SJSA1 (cell line): Measurements from ENCODE around the gene C2orf76. TPM values are rescaled to one million over a fixed set of nuclear protein-coding genes. Genes with fewer than 3 reads are reported as not detected.
A peak's percentile ranks its signal among the peaks of the same experiment; 100 is the strongest.

Source experiments
- DNase-seq, 2 experiments: peaks; one replicate each; pipeline ENCODE4 v3.0.0-alpha.2; 2015 to 2020; ENCODE audit warnings: low spot score in 2 of 2, low read depth in 1 of 2
- H3K27ac ChIP-seq: fragments of 250-450 bp; sonication (Bioruptor Pico); 2 replicates; pipeline ENCODE4 v1.5.1; 2020; ENCODE audit warnings: mild to moderate bottlenecking, moderate library complexity
- H3K27me3 ChIP-seq: fragments of 250-450 bp; sonication (Bioruptor Pico); replicated peaks from 2 replicates; pipeline ENCODE4 v1.5.1; 2020; ENCODE audit warnings: mild to moderate bottlenecking, moderate library complexity
- H3K36me3 ChIP-seq: fragments of 250-450 bp; sonication (Bioruptor Pico); 2 replicates; pipeline ENCODE4 v1.5.1; 2020; ENCODE audit warnings: mild to moderate bottlenecking
- H3K4me1 ChIP-seq: fragments of 250-450 bp; sonication (Bioruptor Pico); replicated peaks from 2 replicates; pipeline ENCODE4 v1.6.1; 2021; ENCODE audit warnings: mild to moderate bottlenecking
- H3K4me3 ChIP-seq: fragments of 250-450 bp; sonication (Bioruptor Pico); 2 replicates; pipeline ENCODE4 v1.5.1; 2020; ENCODE audit warnings: mild to moderate bottlenecking
- H3K9me3 ChIP-seq: fragments of 250-450 bp; sonication (Bioruptor Pico); replicated peaks from 2 replicates; pipeline ENCODE4 v1.5.1; 2020; ENCODE audit warnings: mild to moderate bottlenecking
- total RNA-seq: library from RNA; depleted of rRNA; stranded (reverse); fragments of >200 nt; shearing (Covaris generic); gene quantifications from 2 replicates; pipeline ENCODE4 v1.2.3, GENCODE V29; 2014

C2orf76 gene
- total RNA-seq, 1 experiment from 2014 or later, result 18.3 TPM

DNA sequence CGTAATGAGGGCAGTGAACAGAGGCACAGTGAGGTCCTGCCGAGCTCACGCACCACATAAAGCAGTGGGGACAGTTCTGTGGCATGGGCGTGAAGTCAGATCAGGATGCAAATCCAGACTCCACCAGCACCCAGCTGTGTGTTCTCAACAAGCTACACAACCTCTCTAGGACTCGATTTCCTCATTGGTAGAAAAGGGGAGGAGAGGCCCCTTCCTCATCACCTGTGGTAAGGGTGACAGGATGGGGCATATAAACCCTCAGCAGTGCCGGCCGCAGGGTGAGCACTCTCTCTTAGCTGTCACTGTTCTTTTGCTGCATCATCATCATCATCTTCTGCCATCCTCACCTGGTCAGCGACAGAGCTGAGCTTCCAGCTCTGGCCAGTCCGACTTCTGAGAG is 54.8 kb downstream of the C2orf76 start:
- Histone ChIP-seq H3K4me1 (no peaks in the 10 kb centered on the region), H3K4me3 (no peak overlapping the region), H3K27ac (no peak overlapping the region), H3K36me3 (no peaks in the 10 kb centered on the region), H3K9me3 (no peaks in the 10 kb centered on the region), H3K27me3 (no peaks in the 10 kb centered on the region)
- DNase-seq, result no peak

DNA sequence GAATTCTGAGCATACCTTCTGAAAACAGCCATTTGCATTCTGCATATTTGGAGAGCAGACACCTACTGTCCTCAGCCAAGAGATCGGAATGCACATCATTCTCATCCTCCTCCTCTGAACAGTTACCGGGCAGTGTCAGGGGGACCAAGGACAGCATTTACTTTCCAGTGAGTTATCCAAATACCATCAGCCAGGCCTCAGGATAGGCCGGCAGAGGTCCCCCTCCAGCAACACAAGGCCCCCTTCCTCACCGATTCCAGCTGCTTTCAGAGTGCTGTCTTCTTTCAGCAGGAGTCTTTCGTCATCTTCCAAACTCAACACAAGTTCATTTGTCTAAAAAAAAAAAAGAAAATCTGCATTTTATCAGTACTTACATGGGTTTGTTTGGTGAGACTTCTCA is 55.3 kb downstream of the C2orf76 start:
- Histone ChIP-seq H3K36me3 (no peaks in the 10 kb centered on the region), H3K4me3 (no peak overlapping the region), H3K9me3 (no peaks in the 10 kb centered on the region), H3K4me1 (no peaks in the 10 kb centered on the region), H3K27ac (no peak overlapping the region), H3K27me3 (no peaks in the 10 kb centered on the region)
- no peak for DNase-seq

DNA sequence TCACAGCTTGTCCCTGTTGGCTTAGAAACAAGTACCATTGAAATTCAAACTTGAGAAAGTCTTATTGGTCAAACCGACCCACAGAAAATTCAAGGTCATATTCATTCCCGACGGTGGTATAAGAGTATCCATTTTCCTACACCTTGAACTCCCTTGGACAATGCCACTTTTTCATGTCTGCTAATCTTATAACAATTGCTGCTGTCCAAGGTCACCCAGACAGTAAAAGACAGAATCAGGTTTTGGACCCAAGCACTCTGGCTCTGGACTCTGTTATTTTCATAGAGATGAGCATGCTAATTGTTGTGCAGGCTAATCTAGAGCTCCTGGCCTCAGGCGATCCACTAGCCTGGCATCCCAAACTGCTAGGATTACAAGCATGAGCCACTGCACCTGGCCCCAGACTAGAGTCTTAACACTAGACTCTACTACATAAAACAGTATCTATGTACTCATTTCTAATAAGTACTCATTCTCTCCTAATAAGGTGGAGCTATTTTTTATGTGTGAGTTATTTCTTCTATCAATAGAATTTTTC is 57.8 kb downstream of the C2orf76 start:
- Histone ChIP-seq H3K27me3 (no peaks in the 10 kb centered on the region), H3K27ac (no peak overlapping the region), H3K36me3 (no peaks in the 10 kb centered on the region), H3K4me3 (no peak overlapping the region), H3K4me1 (no peaks in the 10 kb centered on the region), H3K9me3 (no peaks in the 10 kb centered on the region)
- no peak for DNase-seq

DNA sequence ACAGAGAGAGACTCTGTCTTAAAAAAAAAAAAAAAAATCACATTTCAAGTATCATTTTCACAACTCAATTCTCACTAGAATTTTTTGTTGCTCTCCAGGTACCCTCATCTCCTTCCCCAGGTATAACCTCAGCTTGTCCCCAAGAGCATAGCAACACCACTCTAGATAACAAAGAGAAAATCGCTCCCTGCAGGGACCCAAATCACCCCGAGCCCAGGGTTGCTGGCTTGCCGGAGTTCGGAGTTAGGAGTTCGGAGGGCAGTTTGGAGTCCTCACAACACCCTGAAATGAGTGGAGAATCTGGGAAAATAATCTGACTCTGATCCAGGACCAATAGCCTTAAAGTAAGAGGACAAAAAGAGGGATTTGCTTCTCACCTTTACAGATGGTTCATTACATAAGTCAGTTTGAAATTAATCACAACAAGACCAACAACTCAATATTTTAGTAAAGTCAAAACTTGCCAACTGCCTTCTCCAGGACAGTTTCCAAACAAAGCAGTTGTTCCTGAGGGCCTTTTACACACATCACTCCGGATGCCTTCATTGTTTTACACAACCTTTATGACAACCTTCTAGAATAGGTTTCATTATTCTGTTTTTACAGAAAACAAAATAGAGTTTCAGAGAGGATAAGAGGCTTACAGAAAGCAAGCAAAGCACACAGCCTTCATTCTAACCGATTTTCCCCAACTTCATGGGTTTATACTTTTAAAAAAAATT is 59.1 kb downstream of the C2orf76 start:
- no peaks in the 10 kb centered on the region for H3K36me3 ChIP-seq
- H3K4me3 ChIP-seq, result no peak overlapping the region
- no peak overlapping the region for H3K27ac ChIP-seq
- no peaks in the 10 kb centered on the region for H3K9me3 ChIP-seq
- no peaks in the 10 kb centered on the region for H3K27me3 ChIP-seq
- no peak for DNase-seq
- no peaks in the 10 kb centered on the region for H3K4me1 ChIP-seq

DNA sequence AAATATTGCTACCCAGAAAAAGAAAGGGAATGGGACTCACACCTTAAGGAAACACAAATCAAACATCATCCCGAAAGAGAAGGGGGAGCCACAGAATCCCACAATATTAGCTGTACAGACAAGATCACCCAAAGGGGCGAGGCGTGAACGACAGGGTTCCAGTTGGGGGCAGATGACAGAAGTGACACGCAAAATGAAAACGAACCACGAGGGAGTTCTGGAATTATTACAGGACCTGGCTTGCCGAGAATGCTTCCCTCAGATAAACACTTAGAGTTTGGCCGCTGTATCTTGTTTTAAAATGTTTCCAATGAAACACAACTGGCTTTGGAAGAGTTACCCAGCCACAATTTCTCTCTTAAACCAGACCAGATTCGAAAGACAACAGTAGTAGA is 60.4 kb downstream of the C2orf76 start:
- Histone ChIP-seq H3K27ac (no peak overlapping the region), H3K4me1 (no peaks in the 10 kb centered on the region), H3K9me3 (no peaks in the 10 kb centered on the region), H3K27me3 (no peaks in the 10 kb centered on the region), H3K4me3 (no peak overlapping the region), H3K36me3 (no peaks in the 10 kb centered on the region)
- DNase-seq, result no peak

DNA sequence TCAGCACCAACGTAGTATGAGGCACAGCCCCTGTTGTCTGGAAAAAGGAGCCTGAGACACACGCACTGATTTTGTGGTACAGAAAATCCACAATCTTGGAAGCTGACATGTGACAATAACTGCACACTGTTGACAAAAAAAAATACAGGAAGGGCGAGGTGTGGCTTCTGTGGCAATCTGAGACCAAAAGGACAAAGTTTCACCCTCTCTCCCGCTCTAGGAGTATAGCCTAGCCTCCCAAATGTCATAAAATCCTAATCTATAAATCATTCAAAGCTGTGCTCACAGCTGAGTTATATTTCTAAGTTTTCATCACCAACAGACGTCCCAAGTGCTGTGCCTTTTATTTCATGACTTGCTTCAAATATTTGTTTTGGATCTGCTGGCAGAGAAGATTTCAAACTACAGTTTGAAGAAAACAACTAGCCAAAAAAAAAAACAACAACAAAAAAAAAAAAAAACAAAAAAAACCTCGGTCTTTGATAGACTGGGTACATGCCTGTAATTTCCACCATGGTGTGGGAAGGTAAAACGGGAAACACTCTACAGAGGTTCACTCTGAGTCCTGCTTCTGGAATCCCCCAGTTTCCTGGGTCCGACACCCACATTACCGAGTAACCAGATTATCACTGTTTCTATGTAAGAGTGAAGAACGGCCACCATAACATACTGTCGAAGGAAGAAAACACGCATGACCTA is 61.0 kb downstream of the C2orf76 start:
- Histone ChIP-seq H3K4me3 (no peak overlapping the region), H3K9me3 (no peaks in the 10 kb centered on the region), H3K27ac (no peak overlapping the region), H3K4me1 (no peaks in the 10 kb centered on the region), H3K36me3 (no peaks in the 10 kb centered on the region), H3K27me3 (no peaks in the 10 kb centered on the region)
- DNase-seq, result no peak

DNA sequence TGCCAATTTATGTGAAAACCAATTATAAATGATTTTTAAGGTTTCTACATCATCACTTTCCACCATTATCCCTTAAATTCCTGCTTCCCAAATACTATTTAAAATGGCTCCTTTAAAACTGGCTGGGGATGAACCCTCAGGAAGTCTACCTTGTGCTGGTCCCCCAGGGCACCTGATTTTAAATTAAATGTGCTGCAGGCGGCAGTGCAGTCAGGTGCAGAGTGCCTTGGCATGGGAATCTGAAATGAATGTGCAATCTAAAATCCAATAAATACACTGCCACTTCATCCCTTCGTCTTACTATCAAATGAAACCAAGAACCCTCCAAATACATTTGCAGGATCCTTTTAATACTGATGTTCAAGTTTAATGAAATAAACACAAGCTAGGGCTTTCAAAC is 61.8 kb downstream of the C2orf76 start:
- no peaks in the 10 kb centered on the region for H3K36me3 ChIP-seq
- H3K4me1 ChIP-seq, result no peaks in the 10 kb centered on the region
- no peak overlapping the region for H3K27ac ChIP-seq
- no peaks in the 10 kb centered on the region for H3K9me3 ChIP-seq
- no peak for DNase-seq
- H3K4me3 ChIP-seq, result no peak overlapping the region
- no peaks in the 10 kb centered on the region for H3K27me3 ChIP-seq

DNA sequence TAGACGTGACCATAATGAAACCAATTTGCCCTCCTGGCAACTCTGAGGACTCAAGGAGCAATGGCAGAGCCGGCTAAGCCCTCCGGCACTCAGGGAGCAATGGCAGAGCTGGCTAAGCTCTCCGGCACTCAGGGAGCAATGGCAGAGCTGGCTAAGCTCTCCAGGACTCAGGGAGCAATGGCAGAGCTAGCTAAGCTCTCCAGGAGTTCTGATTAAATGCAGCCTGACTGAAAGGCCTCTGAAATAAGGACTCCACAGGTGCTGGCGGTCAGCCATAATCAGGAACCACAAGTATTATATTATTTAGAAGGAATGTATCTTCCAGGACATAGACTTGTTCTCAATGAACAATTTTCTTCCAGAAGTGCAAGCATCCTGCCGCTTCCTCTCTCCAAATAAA is 65.2 kb downstream of the C2orf76 start:
- no peaks in the 10 kb centered on the region for H3K4me1 ChIP-seq
- H3K4me3 ChIP-seq, result no peak overlapping the region
- H3K9me3 ChIP-seq, result no peaks in the 10 kb centered on the region
- H3K36me3 ChIP-seq, result no peaks in the 10 kb centered on the region
- H3K27ac ChIP-seq, result no peak overlapping the region
- no peak for DNase-seq
- H3K27me3 ChIP-seq, result no peaks in the 10 kb centered on the region

DNA sequence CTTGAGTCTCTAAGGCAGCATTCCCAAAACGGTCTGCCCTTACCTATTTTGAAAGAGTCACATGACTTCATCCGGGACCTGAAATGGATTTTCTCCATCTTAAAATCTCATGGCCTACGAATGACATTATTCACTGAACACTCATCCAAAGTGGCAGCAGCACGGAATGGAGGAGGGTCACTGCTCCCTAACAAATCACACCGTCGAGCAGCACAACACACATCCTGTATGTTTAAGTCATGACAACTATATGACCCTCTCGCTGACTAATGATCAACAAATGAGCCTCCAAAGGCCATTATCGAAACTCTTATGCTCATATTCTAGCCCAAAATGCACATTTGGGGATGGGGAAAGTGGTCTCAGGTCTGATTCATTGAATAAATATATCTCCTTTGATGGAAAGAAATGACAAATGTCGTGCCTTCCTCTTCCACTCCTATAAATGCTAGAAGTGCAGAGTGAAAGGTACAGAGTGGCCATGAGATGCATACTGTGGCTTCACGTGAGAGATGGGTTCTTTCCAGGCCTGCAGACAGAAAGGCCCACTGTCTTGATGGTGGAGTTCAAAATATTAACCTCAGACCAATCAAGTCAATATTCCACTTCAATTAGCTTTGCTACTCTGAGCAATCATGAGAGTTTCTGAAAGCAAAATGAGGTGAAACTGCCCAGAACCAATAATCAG is 70.8 kb downstream of the C2orf76 start:
- H3K9me3 ChIP-seq, result no peaks in the 10 kb centered on the region

DNA sequence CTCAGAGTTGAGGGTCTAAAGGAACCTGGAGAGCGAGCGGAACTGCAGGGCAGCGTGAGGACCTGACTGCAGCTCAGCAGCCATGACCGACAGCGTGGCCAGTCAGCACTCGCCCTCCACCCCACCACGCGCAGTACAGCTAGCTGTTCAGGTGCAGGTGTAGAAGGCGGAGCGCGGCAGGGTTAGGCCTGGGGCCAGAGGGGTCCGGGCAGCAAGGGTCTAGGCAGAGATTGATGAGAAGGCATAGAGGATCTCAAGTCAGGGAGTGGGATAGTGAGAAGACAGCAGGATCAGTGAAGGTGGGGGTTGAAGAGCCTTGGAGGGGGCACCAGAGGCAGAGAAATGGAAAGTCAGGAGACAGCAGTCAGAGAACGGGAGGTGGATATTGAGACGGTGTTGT is 72.0 kb downstream of the C2orf76 start:
- Histone ChIP-seq H3K4me3 (no peak overlapping the region), H3K9me3 (no peaks in the 10 kb centered on the region), H3K27ac (no peak overlapping the region), H3K27me3 (no peaks in the 10 kb centered on the region), H3K36me3 (no peaks in the 10 kb centered on the region), H3K4me1 (peaks cover 20% of the 10 kb centered on the region)
- DNase-seq, result no peak

More for the DNA sequence above, 70.8 kb downstream of the C2orf76 start:
- no peak for DNase-seq
- Histone ChIP-seq H3K36me3 (no peaks in the 10 kb centered on the region), H3K27me3 (no peaks in the 10 kb centered on the region), H3K27ac (no peak overlapping the region), H3K4me1 (peaks cover 20% of the 10 kb centered on the region), H3K4me3 (no peak overlapping the region)

DNA sequence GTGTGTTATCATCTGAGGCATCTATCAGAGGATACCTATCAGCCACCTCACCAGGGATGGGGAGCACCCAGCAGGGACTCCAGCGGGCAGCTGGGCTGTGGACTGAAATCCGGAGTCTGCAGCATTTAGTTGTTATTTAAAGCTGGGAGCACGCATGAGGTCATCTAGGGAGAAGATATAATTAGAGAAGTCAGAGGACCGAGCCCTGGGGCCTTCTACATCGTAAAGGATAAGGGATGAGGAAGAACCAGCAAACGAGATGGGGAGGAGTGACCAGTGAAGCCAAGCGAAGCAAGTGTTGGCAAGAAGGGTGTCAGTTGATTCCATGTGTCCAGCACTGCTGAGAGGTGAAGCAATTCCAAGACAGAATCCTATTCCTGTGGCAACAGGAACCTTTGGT is 72.7 kb downstream of the C2orf76 start:
- DNase-seq, result no peak
- H3K4me1 ChIP-seq, result peaks cover 20% of the 10 kb centered on the region
- no peaks in the 10 kb centered on the region for H3K27me3 ChIP-seq
- no peak overlapping the region for H3K27ac ChIP-seq
- no peaks in the 10 kb centered on the region for H3K36me3 ChIP-seq
- no peak overlapping the region for H3K4me3 ChIP-seq
- H3K9me3 ChIP-seq, result no peaks in the 10 kb centered on the region

DNA sequence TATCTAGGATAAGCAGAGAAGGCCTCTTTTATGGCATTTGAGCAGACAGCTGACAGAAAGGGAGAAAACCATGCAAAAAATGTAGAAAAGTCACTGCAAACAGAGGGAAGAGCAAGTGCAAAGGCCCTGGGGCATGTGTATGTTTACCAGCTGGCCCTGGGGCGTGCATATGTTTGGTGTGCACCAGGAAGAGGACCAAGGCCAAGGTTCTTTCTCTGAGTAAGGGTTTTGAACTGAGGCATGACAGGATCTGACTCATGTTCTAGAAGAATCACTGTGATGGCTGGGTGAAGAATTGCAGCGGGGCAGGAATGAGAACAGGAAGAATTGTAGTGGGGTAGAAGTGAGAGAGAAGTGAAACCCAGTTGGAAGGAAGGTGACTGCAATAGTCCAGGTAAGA is 73.4 kb downstream of the C2orf76 start:
- DNase-seq, result no peak

DNA sequence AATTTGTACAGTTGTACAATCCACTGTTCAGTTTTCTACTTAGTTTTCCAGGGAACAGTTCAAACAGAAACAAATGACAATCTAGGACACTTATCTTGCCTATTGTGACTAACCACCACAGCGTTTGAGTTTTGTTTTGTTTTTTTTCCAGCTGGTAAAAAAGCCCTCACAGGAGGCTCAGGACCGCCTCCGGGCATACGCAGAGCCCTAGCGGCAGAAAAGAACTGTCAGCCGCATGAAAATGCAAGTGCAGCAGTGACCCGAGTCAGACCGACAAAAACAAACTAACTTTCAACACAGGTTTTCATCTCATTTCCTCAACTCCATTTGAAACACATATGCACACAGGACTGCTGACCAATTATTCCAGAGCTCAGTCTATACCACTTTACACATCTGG is 74.4 kb downstream of the C2orf76 start:
- DNase-seq, result peak; percentile 72 to 75

More for the DNA sequence above, 73.4 kb downstream of the C2orf76 start:
- H3K27me3 ChIP-seq, result no peaks in the 10 kb centered on the region
- H3K9me3 ChIP-seq, result no peaks in the 10 kb centered on the region
- no peaks in the 10 kb centered on the region for H3K36me3 ChIP-seq
- no peak overlapping the region for H3K4me3 ChIP-seq
- H3K4me1 ChIP-seq, result peaks cover 20% of the 10 kb centered on the region
- H3K27ac ChIP-seq, result no peak overlapping the region

DNA sequence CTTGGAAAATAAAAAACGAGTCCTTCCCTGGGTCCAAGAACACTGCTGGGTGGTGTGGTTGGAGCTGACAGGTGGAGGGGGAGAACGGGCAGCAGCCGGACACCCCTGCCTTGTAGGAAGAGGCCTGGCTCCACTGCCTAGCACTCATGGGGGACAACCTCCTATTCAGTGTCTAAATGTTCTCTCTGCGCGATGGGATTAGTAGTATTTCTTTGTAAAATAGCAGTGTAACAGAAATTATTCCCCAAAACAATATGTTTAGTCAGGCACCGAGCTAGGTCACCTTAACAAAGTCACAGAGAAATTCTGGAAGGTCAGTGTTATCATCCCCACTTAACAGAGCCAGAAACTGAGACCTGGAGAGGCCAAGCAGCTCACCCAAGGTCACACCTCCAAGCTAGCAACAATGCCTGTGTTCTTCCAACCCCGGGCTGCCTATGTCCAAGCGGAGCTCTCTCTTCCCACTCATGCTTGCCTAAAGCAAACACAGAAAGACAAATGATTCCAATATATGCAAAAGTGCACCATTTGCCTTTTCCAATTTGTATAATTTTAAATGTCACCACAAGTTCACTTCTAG is 75.0 kb downstream of the C2orf76 start:
- Histone ChIP-seq H3K27ac (no peak overlapping the region), H3K36me3 (no peaks in the 10 kb centered on the region), H3K4me1 (peaks cover 20% of the 10 kb centered on the region), H3K9me3 (no peaks in the 10 kb centered on the region), H3K27me3 (no peaks in the 10 kb centered on the region), H3K4me3 (no peak overlapping the region)
- no peak for DNase-seq

More for the DNA sequence above, 74.4 kb downstream of the C2orf76 start:
- Histone ChIP-seq H3K36me3 (no peaks in the 10 kb centered on the region), H3K9me3 (no peaks in the 10 kb centered on the region), H3K4me3 (no peak overlapping the region), H3K27ac (no peak overlapping the region), H3K27me3 (no peaks in the 10 kb centered on the region), H3K4me1 (peaks cover 20% of the 10 kb centered on the region)
